A549 (cell line): ENCODE data around the gene F2R.

Source experiments
- CEBPB ChIP-seq, 2 experiments: fragments of >200 bp in 1 of 2; sonication (Bioruptor Twin) in 1 of 2; formaldehyde crosslinking in 1 of 2; IDR thresholded peaks; 2 replicates each; pipeline ENCODE4 v1.6.1; 2012 to 2016
- JUN ChIP-seq, 2 experiments: fragments of >200 bp; sonication (Bioruptor Twin); formaldehyde crosslinking; IDR thresholded peaks; 2 replicates in 1 of 2; 3 replicates in 1 of 2; pipeline ENCODE4 v1.6.1; 2016 to 2017
- KDM5A ChIP-seq: fragments of 200-600 bp; sonication (generic); IDR thresholded peaks from 2 replicates; pipeline ENCODE4 v1.6.1; 2016; ENCODE audit warnings: antibody characterized with exemption, mild to moderate bottlenecking
- POLR2A ChIP-seq: IDR thresholded peaks from 2 replicates; pipeline ENCODE4 v1.6.1; 2012; ENCODE audit warnings: mild to moderate bottlenecking, low read length
- RFX5 ChIP-seq: fragments of 450-650 bp; IDR thresholded peaks from 2 replicates; pipeline ENCODE4 v1.7.1; 2014; ENCODE audit warnings: antibody characterized with exemption, mild to moderate bottlenecking, moderate library complexity
- TF ChIP-seq, protein P1 (sequence below): fragments of >200 bp; sonication (Bioruptor Twin); formaldehyde crosslinking; IDR thresholded peaks from 3 replicates; pipeline ENCODE4 v1.5.1; 2016

DNA sequence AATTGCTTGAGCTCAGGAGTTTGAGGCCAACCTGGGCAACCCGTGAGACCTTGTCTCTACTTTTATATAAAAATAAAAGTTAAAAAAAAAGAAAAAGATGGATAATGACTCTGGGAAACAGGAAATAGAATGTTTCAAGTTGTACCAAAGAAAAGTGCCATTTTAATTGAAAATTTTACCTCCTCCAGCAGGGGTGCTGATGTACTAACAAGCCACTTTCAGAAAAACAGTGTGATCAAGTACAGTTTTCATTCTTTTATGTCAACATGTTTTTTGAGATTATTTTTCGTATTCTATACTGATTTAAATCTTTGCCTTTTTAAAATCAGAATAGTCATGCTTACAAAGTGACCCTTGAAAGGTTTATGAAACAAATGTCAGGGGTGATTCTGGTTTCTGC, 30.8 kb downstream of the F2R start:
- TF ChIP-seq, protein P1, sequence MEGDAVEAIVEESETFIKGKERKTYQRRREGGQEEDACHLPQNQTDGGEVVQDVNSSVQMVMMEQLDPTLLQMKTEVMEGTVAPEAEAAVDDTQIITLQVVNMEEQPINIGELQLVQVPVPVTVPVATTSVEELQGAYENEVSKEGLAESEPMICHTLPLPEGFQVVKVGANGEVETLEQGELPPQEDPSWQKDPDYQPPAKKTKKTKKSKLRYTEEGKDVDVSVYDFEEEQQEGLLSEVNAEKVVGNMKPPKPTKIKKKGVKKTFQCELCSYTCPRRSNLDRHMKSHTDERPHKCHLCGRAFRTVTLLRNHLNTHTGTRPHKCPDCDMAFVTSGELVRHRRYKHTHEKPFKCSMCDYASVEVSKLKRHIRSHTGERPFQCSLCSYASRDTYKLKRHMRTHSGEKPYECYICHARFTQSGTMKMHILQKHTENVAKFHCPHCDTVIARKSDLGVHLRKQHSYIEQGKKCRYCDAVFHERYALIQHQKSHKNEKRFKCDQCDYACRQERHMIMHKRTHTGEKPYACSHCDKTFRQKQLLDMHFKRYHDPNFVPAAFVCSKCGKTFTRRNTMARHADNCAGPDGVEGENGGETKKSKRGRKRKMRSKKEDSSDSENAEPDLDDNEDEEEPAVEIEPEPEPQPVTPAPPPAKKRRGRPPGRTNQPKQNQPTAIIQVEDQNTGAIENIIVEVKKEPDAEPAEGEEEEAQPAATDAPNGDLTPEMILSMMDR, result no peak
- TF ChIP-seq RFX5 (no peak), POLR2A (no peak), KDM5A (no peak), JUN (IDR thresholded peaks at IDR 0.05) (no peak), CEBPB (IDR thresholded peaks at IDR 0.05) (no peak)
